Stimulated activated CD4-positive, alpha-beta T cell treated with anti-CD3 and anti-CD28 coated beads, Interleukin-15, amount 100 ng/mL, for 24 hours (primary cell): Measurements from ENCODE around the gene NKTR.
A peak's percentile ranks its signal among the peaks of the same experiment; 100 is the strongest.

Experiments
- DNase-seq: peaks from one replicate; pipeline ENCODE4 v3.0.0-alpha.2; 2020

Gene NKTR

DNA sequence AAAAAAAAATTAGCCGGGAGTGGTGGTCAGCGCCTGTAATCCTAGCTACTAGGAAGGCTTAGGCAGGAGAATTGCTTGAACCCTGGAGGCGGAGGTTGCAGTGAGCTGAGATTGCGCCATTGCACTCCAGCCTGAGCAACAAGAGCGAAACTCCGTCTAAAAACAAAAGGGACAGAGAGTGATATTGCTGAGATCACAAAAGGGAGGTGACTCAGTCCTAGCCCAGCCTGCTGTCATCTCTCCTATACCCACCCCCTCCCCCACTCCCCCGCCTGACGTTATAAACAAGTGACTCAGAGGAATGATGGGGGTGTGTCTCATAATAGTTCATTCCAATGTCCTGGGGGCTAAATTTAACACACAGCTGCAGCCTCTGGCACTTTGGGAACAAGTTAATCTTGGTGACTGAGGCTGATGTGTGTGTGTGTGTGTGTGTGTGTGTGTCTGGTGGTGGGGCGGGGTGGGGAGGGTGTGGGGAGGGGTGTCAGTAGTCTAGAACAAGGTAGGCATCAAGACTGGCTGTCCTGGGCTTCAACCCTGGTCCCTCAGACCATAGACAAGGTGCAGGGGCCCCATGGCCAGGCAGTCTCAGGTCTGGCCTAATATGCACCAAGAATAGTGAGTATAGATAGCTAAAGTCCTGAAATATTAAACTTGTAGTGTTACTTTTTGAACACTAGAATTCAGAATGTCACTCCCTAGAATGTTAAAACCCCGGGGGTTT is 83.6 kb downstream of the NKTR start:
- peak; percentile 71 for DNase-seq

DNA sequence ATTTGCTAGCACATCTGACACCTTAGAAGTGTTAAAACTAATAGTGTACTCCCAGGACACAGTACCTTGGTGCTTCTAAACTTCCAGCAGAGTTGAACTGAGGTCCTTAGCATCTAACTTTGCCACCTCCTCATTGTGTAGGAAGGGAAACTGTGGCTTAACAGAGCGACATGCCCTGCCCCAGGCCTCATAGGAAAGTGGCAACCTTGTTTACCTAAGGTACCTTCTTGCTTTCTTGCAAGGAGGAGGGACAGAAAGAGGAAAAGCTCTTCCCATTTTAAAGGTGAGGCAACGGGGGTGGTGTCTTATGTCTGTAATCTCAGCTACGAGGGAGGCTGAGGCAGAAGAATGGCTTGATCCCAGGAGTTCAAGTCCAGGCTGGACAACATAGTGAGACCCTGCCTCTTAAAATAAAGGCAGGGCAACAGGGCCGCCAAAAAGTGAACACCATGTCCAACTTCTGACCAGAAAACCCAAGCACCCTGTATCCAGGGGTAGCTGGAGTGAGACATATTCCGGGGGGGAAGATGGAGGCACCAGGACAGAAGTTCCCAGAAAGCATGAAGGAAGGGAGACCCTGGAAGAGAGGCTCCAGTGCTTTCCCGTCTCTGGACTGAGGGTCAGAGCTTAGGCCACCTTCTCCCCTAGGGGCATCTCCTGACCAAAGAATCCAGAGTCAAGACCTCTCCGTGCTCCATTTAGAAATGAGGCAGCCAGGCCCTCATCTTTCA is 84.3 kb downstream of the NKTR start:
- DNase-seq, result no peak

DNA sequence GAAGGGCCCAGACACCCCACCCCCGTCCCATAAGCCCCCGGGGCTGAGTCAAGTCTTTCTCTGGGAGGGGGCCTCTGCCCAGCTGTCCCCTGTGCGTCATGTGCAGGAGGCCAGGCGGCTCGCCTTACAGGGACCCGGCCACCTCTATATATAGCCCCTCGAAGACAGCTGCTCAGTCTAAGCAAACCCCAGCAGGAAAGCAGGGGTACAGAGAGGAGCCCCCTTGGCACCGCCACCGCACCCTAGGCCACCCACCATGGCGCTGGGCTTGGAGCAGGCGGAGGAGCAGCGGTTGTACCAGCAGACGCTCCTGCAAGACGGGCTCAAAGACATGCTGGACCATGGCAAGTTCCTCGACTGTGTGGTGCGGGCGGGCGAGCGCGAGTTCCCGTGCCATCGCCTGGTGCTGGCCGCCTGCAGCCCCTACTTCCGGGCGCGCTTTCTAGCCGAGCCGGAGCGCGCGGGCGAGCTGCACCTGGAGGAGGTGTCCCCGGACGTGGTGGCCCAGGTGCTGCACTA is 84.9 kb downstream of the NKTR start, which contains the start of gene KLHL40:
Gene KLHL40, plus strand, starts transcription at position 175 of the 519 bp plus-strand sequence. Its CDS starts 82 bp downstream, at position 257.
- DNase-seq, result no peak

DNA sequence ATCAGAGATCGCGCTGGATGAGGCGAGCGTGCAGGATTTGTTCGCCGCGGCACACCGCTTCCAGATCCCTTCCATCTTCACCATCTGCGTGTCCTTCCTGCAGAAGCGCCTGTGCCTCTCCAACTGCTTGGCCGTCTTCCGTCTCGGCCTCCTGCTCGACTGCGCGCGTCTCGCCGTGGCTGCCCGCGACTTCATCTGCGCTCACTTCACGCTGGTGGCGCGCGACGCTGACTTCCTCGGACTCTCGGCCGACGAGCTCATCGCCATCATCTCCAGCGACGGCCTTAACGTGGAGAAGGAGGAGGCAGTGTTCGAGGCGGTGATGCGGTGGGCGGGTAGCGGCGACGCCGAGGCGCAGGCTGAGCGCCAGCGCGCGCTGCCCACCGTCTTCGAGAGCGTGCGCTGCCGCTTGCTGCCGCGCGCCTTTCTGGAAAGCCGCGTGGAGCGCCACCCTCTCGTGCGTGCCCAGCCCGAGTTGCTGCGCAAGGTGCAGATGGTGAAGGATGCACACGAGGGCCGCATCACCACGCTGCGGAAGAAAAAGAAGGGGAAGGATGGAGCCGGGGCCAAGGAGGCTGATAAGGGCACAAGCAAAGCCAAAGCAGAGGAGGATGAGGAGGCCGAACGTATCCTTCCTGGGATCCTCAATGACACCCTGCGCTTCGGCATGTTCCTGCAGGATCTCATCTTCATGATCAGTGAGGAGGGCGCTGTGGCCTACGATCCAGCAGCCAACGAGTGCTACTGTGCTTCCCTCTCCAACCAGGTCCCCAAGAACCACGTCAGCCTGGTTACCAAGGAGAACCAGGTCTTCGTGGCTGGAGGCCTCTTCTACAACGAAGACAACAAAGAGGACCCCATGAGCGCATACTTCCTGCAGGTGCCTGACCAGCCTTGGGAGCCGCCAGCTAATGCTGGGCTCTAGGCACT is 85.7 kb downstream of the NKTR start:
- DNase-seq, result no peak

DNA sequence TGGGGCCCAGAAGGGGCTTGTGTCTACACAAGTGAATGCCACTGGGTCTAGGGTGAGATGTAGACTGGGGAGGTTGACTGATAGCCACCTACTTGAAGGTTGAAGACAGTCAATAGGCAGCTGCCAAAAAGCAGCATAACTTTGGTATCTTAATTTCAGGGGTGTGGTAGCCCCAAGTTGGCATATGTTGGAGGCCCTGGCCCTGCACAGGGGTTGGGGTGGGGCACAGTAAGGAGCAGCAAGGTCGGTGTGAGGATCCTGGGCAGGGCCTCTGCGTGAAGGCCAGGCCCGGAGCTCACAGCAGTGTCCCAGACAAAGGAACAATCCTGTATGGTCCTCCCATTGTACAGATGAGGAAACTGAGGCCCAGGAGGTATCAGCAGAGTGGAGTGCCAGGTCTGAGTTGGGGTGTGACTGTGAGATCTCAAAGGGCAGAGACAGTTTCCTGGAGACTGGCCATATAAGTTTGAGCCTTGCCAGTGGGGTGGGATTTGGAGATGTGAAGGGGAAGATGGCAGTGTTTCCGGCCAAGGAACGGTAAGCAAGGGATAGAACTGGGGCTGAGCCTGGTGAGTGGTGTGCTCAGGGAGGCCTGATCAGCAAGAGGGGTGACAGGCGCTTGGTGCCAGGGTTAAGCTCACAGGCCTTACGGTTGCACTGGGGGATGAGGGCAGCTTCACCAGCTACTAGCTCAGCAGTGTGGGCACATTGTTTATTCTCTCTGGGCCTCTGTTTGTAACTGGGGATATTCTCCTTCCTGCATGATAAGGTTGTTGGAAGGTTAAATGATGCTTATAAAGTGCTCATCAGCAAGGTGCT is 86.6 kb downstream of the NKTR start:
- DNase-seq, result no peak

DNA sequence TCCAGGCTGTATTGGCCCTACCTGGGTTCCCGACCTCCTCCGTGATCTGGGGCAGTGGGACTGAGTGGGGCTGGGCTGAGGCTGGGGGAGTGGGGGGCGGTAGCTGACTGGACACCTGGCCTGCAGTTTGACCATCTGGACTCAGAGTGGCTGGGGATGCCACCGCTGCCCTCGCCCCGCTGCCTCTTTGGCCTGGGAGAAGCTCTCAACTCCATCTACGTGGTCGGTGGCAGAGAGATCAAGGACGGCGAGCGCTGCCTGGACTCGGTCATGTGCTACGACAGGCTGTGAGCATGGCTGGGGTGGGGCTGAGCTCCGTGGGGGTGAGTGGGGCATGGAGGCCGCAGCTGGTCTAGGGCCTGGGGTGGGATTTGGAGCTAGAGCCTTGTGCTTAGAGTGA is 87.5 kb downstream of the NKTR start:
- DNase-seq, result no peak

DNA sequence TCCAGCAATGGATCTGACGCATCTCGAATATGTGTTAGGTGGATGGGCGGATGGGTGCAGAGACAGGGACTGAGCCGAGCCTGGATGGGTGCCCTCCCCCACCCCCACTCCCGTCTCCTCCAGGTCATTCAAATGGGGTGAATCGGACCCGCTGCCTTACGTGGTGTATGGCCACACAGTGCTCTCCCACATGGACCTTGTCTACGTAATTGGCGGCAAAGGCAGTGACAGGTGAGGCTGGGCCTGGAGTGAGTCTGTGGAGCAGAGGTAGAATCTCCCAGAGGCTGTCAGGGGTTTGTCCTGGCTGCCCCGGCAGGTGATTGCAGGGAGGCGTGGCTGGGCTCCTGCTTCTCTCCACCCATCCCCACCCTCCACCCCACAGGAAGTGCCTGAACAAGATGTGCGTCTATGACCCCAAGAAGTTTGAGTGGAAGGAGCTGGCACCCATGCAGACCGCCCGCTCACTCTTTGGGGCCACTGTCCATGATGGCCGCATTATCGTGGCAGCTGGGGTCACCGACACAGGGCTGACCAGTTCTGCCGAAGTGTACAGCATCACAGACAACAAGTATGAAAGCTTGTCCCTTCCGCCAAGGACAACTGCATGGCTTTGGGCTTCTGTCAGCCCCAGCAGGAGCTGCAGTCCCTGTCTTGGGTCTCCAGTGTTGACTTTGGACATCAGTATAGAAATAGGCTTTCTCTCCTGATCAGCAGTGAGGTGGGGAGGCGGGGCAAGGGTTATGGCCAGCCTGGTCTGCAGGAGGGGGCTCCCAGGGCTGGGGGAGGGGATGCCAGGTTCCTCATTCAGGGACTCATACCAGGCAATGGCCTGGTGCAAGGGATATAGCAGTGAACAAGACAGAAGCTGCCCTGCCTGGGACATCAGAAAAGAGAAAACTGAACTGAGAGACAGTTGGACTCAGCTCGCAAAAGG is 88.3 kb downstream of the NKTR start:
- no peak for DNase-seq

DNA sequence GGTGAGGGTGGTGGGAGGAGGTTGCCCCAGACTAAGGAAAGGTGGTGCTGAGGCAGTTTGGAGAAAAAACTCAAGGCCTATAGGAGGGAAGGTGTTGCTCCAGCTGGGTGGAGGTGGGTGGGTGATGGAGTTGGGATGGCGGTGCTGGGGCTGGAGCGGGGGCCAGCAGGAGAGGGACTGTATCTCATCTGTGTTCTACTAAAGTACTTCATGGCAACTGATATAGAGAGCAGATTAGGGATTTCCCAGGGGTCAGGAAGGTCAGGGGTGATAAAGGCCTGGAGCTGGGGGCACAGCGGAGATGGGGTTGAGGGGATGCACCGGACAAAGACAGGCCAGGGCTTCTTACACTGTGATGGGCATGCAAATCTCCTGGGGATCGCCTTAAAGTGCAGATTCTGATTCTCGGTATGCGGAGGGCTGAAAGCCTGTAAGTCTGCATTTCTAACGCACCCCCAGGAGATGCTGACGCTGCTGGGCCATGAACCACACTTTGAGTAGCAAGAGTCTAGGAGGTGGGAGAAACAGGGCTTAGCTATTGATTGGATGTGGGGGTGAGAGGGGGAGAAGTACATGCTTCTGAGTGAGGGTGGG is 89.0 kb downstream of the NKTR start:
- DNase-seq, result no peak

DNA sequence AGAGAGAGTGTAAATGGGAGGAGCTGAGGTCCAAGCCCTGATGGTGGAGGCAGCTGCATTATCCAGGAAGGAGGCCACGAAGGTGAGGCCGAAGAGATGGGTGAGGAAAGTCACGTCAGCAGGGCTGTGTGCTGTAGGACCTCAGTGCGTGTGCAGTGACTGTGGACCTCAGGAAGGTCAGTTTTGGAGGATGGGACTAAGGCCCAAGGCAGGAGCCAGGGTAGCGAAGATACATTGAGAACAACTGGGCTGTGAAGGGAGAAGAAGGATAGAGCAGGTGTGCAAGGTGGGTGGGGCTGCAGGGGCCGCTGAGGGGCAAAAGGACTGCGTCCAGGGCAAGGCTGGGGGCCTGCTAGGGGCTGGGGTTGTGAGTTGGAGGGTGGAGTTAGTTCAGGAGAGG is 89.7 kb downstream of the NKTR start:
- DNase-seq, result no peak

DNA sequence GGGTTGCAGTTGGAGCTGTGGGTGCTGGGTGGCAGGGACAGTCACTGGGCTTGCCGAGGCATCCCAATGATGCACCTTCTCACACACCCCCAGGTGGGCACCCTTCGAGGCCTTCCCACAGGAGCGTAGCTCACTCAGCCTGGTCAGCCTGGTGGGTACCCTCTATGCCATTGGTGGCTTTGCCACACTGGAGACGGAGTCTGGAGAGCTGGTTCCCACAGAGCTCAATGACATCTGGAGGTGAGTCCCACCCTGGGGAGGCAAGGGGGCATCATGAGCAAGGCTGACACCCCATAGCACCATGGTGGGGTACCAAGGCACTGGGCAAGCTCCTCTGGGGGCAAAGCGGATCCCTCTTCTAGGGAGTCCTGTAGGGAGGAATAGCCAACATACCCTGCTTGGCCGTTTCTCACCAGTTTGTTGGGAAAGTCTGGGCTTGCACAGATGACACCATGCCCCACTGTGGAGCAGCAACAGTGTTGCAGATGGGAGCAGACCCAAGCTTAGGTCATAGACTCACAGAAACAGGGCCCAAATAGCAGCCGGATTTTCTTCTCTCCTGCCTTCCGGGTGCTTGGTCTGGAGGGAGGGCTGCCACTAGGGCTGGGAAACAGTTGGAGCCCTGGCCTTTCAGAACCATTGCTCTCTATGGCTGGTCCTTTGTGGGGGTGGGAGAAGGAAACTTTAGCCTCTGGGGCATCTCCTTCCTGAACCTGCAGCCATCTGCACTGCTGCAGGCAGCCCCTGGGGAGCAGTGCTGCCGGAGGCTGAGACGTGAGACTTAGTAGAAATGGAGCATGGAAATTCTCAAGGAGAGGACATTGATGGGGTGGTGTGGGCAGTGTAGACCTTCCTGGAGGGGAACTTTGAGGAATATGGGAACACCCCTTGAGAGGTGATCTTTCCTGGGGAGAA is 90.5 kb downstream of the NKTR start:
- no peak for DNase-seq

DNA sequence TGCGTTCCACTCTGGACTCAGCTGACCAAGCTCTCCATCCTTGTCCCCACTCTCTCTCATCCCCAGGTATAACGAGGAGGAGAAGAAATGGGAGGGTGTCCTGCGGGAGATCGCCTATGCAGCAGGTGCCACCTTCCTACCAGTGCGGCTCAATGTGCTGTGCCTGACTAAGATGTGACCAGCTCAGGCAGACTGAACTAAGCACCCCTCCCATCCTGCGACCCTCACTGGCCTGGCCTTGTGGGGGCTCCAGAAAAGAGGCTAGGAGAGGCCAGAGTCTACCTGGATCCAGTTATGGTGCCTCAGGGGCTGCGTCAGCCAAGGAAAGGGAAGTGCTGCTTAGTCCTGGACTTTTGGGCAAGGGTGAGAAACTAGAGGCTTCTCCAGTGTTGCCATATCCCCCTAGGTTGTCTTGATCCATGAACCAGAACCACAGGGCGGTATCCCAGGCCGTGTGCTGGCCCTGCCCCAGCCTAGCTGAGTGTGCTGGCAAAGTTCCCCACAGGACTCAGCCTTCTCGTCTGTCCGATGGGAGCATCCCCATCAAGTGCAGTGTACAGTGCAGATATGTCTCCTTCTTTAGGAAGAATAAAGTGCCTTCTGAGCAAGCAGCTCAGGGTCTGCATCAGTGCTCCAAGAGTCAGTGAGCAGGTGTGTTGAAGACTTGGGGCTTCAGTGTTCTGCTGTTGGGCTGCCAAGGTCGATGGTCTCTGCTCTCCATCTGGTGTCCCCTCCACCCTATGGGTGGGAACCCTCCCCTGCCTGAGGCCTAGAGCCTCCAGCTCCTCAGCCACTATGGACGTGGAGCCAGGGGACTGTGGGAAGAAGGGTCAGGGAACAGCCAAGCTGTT is 91.6 kb downstream of the NKTR start:
- DNase-seq, result no peak

DNA sequence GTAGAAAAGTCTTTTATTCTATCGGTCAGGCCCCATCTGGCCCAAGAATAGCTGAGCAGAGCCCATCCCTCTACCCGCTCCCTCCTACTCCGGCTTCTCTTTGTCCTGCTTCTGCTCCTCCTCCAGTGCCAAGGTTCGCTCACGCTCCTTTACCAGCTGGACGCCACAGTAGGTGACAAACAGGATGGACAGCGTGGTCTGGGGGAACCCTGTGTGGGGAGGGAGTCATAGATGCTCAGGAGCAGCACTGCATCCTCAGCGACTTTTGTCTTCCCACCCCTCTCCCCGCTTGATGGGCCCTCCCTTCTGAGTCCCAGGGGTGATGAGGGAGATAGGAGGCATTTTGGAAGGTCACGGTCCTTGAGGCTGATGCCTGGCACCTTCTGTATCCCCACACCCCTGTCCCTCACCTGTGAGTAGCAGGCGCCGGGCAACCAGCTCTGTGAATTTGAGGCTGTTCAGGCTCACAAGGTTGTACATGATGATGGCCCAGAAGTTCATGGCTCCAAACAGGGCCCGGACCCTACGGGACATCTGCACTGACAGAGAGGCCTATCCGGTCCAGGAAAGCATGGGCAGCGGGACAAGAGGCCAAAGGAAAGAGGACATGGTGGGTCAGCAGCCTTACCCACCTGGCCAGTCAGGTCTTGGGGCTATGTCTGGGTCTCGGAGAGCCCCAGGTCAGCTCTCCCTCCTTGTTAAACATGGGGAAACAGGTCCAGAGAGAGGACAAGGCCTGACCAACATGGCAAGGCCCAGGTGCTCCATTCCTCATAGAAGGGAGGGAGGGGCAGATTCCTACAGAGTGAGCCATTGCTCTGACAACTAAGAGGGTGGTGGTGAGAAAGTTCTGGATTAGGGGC is 92.4 kb downstream of the NKTR start:
- DNase-seq, result no peak

DNA sequence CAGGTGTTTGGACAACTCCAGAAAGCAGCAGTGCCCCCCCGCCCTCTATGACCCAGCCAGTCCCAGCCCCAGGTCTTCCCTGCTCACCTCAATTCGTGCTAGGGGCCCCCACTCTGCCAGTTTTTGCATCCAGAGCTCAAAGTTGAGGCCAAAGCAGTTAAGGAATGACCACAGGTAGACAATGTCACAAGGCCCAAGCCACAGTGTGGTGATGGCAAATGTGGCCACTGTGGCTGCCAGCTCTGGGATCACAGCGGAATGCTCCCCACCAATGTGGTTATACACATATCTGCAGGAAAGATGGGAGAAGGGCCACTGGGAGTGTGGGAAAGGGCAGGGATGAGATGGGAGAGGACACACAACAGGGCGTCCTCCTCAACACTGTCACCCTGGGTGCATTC is 93.0 kb downstream of the NKTR start:
- no peak for DNase-seq

DNA sequence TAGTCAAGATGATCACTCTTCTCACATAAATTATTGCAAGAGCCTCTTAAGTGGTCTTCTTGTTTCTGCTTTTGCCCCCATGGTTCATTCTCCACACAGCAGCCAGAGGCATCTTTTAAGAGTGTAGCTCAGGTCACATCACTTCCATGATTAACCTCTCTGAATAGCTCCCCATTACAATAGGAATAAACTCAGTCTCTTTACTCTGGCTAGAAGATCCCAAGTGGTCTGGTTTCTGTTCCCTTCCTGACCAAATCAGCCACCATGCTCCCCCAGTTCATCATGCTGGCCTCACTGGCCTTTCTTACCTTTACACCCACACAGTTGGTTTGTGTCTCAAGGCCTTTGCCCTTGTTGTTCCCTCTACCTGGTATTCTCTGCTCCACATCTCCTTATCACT is 93.9 kb downstream of the NKTR start:
- no peak for DNase-seq

DNA sequence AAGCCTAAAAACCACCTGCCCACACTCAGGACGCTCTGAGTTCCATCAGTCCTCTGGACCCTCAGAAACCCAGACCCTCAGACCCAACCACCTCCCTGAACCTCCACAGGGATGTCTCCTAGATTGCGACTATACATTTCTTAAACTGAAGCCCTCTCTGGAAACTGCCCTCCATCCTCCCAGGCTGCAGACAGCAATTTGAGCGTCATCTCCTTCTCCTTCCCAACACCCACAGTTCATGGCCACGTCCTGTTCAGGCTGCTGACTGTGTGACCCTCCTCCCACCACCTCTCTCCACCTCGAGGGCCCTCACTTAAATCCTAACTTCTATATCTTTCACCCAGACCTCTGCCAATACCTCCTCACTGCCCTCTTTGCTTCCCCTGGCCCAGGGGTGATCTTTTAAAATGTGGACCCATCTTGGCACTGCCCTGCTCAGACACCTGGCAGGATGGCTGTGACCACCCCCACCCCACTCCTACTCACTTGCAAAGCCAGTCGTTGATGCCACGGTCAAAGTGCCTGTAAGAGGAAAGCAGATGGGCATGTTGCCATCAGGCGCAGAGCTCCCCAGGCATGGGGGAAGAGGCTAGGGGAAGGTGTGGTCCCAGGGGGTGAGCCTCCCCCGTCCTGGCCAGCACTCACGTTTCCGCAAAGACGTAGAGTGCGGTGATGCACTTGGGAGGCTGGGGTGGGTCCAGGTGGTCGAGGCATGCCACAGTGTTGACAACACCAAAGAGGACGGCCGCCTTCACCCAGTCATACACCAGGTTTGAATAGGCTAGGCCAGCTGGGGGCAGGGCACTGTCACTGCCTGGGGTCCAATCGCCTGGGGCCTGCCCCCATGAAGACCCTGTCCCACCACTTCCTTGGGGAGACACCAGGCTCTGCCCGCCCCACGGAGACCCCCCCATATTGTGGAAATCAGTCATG is 96.1 kb downstream of the NKTR start:
- no peak for DNase-seq

DNA sequence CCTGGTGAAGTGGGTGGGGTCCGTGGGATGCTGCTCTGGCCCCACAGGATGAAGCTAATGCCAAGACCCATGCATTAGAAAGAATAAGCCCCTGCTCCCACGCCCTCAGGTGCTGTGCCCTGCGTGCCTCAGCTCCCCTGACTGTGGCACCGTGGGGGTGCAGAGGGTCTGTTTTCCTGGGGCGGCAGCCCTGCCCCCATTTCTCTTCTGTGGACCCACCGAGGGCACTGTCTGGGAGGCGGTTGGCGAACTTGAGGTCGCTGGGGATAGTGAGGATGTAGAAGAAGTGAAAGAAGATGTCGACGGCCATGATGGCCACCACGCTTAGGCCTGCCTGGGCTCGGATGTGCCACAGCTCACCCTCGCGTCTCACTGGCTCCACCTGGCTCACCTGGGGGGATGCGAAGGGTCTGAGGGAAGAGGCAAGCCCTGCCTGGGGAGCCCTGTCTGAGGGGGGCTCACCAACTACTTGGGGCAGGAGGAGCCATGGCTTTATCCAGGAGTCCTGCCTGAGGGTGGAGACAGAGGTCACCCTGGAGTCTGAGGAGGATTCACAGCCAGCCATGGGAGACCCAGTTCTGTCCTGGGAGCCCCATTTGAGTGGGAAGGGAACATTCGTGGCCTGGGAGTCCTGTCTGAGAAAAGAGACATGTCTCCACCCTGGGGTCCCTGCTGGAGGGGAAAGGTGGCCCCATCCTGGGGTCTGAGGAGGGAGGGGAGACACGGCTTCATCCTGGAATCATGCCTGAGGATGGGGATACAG is 97.0 kb downstream of the NKTR start:
- no peak for DNase-seq
